GM19238 (cell line): Measurements from ENCODE around the gene NDUFS6.
"Not testable (repeated sequence)": the region's sequence is repeated elsewhere in the genome, so short reads cannot be mapped to it uniquely, and the experiment has no call there.

ENCODE experiments used
- DNase-seq: peaks from one replicate; pipeline ENCODE4 v3.0.0; 2011; ENCODE audit warnings: low spot score; ENCODE audit not compliant: insufficient read length

Gene NDUFS6

GRCh38 chr5:1797103-1797800, 4.0 kb upstream of the NDUFS6 start:
- DNase-seq: no peak

GRCh38 chr5:1797855-1798254, 3.4 kb upstream of the NDUFS6 start:
- no peak for DNase-seq

GRCh38 chr5:1798589-1798988, 2.6 kb upstream of the NDUFS6 start:
- not testable (repeated sequence) for DNase-seq

- DNase-seq: no peak
These were observed 2.1 kb upstream of the NDUFS6 start for GRCh38 chr5:1799110-1799601.

- peak; percentile 86 for DNase-seq
These were observed 1.4 kb upstream of the NDUFS6 start, which contains the start of gene MRPL36 for GRCh38 chr5:1799602-1800471. Gene MRPL36, minus strand, starts transcription at chr5:1799837. Its CDS starts 902 bp downstream, at chr5:1798935.

- no peak for DNase-seq
These were observed 560 bp upstream of the NDUFS6 start for GRCh38 chr5:1800472-1801221.

GRCh38 chr5:1801967-1802295, 724 bp downstream of the NDUFS6 start:
- DNase-seq: no peak

GRCh38 chr5:1803192-1803591, 2.0 kb downstream of the NDUFS6 start:
- DNase-seq: no peak

GRCh38 chr5:1804001-1804690, 2.9 kb downstream of the NDUFS6 start:
- DNase-seq: no peak

- DNase-seq: no peak
These were observed 4.1 kb downstream of the NDUFS6 start for GRCh38 chr5:1805326-1805725.

GRCh38 chr5:1805736-1806135, 4.5 kb downstream of the NDUFS6 start:
- no peak for DNase-seq

- DNase-seq: no peak
These were observed 5.0 kb downstream of the NDUFS6 start for GRCh38 chr5:1806199-1806598.

GRCh38 chr5:1806974-1807373, 5.8 kb downstream of the NDUFS6 start:
- DNase-seq: no peak

GRCh38 chr5:1807451-1808185, 6.4 kb downstream of the NDUFS6 start:
- no peak for DNase-seq

- DNase-seq: no peak
These were observed 7.2 kb downstream of the NDUFS6 start for GRCh38 chr5:1808439-1808838.

- no peak for DNase-seq
These were observed 8.3 kb downstream of the NDUFS6 start for GRCh38 chr5:1809416-1810035.

- DNase-seq: no peak
These were observed 9.4 kb downstream of the NDUFS6 start for GRCh38 chr5:1810581-1811101.

- DNase-seq: no peak
These were observed 13.2 kb downstream of the NDUFS6 start for GRCh38 chr5:1814183-1815020.
